Measurements from ENCODE around the gene PHLPP2.
"Not testable (repeated sequence)": the region's sequence is repeated elsewhere in the genome, so short reads cannot be mapped to it uniquely, and the experiment has no call there.

- not testable (repeated sequence) for TF ChIP-seq CTCF (IDR thresholded peaks at IDR 0.05; ENCODE audit: low read length); EZH2 (IDR thresholded peaks at IDR 0.05; ENCODE audit: borderline replicate concordance, low read length)
Observed at GRCh38 chr16:71614956-71615355, 109.5 kb downstream of the PHLPP2 start.

Data from OCI-LY1 (cell line).